HG02884 (cell line): ENCODE results near the gene USP48.
"Not testable (repeated sequence)": the region's sequence is repeated elsewhere in the genome, so short reads cannot be mapped to it uniquely, and the experiment has no call there.

Experiments
- ATAC-seq: cut with Tn5 transposase; IDR thresholded peaks from one replicate; pipeline ENCODE4 v1.9.1; 2021; ENCODE audit warnings: mild to moderate bottlenecking, moderate library complexity; ENCODE audit not compliant: unreplicated experiment

Gene USP48

GRCh38 chr1:21776925-21777324, 6.0 kb downstream of the USP48 start:
- ATAC-seq: not testable (repeated sequence)

GRCh38 chr1:21775985-21776562, 6.9 kb downstream of the USP48 start:
- no peak for ATAC-seq

- ATAC-seq: no peak
Observed at GRCh38 chr1:21775550-21775914, 7.4 kb downstream of the USP48 start.

GRCh38 chr1:21774835-21775549, 8.0 kb downstream of the USP48 start:
- ATAC-seq: no peak

- no peak for ATAC-seq
Observed at GRCh38 chr1:21773585-21773984, 9.4 kb downstream of the USP48 start.

- not testable (repeated sequence) for ATAC-seq
Observed at GRCh38 chr1:21771672-21772071, 11.3 kb downstream of the USP48 start.

GRCh38 chr1:21770602-21771001, 12.3 kb downstream of the USP48 start:
- ATAC-seq: not testable (repeated sequence)

GRCh38 chr1:21770201-21770600, 12.7 kb downstream of the USP48 start:
- no peak for ATAC-seq

GRCh38 chr1:21767106-21767505, 15.8 kb downstream of the USP48 start:
- not testable (repeated sequence) for ATAC-seq

- no peak for ATAC-seq
Observed at GRCh38 chr1:21766210-21766609, 16.7 kb downstream of the USP48 start.

GRCh38 chr1:21764615-21765423, 18.1 kb downstream of the USP48 start:
- no peak for ATAC-seq

GRCh38 chr1:21763694-21764419, 19.1 kb downstream of the USP48 start:
- no peak for ATAC-seq

- ATAC-seq: no peak
Observed at GRCh38 chr1:21763236-21763635, 19.7 kb downstream of the USP48 start.

- ATAC-seq: no peak
Observed at GRCh38 chr1:21762022-21762404, 20.9 kb downstream of the USP48 start.

- ATAC-seq: no peak
Observed at GRCh38 chr1:21761052-21761451, 21.9 kb downstream of the USP48 start.

GRCh38 chr1:21759818-21760217, 23.1 kb downstream of the USP48 start:
- ATAC-seq: no peak

GRCh38 chr1:21759182-21759581, 23.8 kb downstream of the USP48 start:
- no peak for ATAC-seq

- no peak for ATAC-seq
Observed at GRCh38 chr1:21758614-21759013, 24.3 kb downstream of the USP48 start.

GRCh38 chr1:21756393-21757089, 26.4 kb downstream of the USP48 start:
- no peak for ATAC-seq

GRCh38 chr1:21755067-21755466, 27.9 kb downstream of the USP48 start:
- ATAC-seq: no peak

- no peak for ATAC-seq
Observed at GRCh38 chr1:21754583-21754982, 28.4 kb downstream of the USP48 start.
